Measurements from ENCODE around the gene MRTFA.
A peak's percentile ranks its signal among the peaks of the same experiment; 100 is the strongest.

- TF ChIP-seq, protein P1, sequence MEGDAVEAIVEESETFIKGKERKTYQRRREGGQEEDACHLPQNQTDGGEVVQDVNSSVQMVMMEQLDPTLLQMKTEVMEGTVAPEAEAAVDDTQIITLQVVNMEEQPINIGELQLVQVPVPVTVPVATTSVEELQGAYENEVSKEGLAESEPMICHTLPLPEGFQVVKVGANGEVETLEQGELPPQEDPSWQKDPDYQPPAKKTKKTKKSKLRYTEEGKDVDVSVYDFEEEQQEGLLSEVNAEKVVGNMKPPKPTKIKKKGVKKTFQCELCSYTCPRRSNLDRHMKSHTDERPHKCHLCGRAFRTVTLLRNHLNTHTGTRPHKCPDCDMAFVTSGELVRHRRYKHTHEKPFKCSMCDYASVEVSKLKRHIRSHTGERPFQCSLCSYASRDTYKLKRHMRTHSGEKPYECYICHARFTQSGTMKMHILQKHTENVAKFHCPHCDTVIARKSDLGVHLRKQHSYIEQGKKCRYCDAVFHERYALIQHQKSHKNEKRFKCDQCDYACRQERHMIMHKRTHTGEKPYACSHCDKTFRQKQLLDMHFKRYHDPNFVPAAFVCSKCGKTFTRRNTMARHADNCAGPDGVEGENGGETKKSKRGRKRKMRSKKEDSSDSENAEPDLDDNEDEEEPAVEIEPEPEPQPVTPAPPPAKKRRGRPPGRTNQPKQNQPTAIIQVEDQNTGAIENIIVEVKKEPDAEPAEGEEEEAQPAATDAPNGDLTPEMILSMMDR (IDR thresholded peaks at IDR 0.05), result peak; percentile 40 to 70 (median 62)
- no peak for TF ChIP-seq EP300 (IDR thresholded peaks at IDR 0.05)
- no peak for TF ChIP-seq POLR2A (IDR thresholded peaks at IDR 0.05)
- no peak for TF ChIP-seq POLR2AphosphoS5 (IDR thresholded peaks at IDR 0.05)
Observed at GRCh38 chr22:40525250-40525884, 111.2 kb downstream of the MRTFA start.
